ENCODE data around the gene MED12.
A peak's percentile ranks its signal among the peaks of the same experiment; 100 is the strongest.

The MED12 gene

DNA sequence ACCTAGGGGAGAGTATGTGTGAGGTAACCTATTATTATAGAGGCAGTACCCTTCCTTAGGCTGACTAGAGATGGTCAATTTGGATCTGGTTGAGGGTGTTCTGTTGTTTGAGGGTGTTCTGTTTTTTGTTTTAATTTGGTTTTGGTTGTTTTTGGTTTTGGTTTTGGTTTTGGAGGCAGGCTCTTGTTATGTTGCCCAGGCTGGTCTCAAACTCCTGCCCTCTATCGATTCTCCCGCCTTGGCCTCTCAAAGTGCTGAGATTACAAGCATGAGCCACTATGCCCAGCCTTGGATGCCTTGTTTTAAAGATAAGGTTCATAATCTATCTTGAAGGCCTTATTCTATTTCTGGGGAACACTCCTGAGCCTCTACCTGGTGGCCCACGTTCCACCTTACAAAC lies 12.8 kb upstream of the MED12 start:
- no peak for DNase-seq (ENCODE audit: low read depth)
- H3K4me3 ChIP-seq (ENCODE audit: low read depth, low read length): no peak overlapping the region

DNA sequence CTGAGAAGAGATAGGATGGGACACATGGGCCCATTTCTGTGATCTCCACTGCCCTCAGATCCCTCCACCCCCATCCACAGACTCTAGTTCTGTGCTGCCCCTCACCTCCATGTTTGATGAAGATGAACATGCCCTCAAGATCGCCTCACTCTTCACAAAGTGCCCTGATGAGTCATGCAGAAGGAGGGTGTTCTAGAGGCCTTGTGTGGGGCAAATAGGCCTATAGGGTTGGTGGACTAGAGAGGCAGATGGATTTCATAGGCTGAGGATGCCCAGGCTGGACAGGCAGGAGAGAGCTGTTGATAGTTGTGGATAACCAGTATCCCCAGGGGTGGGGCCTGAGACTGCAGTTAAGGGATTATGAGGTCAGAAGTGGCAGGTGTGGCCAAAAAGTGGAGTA lies 12.0 kb upstream of the MED12 start, which contains the start of gene CXorf65:
Gene CXorf65 (minus strand): TSS at position 314 of the 400 bp plus-strand sequence. CDS start 184 bp downstream, at position 130.
- no peak within 1 kb of the TSS for H3K4me3 ChIP-seq (ENCODE audit: low read depth, low read length)
- DNase-seq (ENCODE audit: low read depth): no peak

DNA sequence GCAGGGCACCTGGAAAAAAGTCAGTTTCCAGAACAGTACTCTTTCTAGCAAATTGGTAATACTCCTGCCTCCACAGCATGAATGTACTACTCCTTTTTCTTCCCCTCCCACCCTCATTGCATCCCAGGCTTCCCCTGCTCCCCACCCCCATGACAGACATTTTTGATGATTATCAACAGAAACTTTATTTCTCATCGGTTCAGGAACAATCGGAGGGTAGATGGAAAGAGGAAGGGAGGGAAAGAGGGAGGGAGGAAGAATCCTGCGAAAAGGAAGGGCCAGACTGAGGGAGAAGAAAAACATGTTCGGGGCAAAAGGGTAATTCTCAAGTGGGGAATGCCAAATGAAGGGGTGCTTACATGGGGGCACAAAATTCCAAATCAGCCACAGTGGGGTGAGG lies 11.2 kb upstream of the MED12 start:
- DNase-seq (ENCODE audit: low read depth): no peak
- no peak overlapping the region for H3K4me3 ChIP-seq (ENCODE audit: low read depth, low read length)

DNA sequence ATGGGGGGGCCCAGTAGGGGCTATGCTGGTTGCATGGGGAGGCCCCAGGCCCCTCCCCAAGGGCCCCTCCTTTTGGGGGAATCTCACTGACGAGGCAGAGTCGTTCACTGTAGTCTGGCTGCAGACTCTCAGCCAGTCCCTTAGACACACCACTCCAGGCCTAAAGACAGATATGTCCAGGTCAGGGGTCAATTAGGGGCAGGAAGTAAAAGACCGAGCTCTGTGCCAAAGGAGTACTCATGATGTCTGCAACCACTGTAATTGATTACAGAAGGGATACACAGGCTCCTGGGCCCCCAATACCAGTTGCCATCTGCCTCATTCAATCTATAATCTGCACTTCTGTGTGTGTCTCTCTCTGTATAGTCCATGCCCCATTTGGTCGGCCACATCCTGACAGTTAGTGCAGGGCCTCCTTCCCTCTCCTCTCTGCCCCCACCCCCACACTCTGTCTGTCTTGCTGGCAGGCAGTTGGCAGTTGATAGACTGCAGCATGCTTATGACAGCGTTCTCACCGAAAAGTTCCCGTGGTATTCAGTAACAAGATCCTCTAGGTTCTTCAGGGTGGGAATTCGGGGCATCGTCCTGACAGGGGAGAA lies 10.5 kb upstream of the MED12 start:
- H3K4me3 ChIP-seq (ENCODE audit: low read depth, low read length): no peak overlapping the region
- no peak for DNase-seq (ENCODE audit: low read depth)

DNA sequence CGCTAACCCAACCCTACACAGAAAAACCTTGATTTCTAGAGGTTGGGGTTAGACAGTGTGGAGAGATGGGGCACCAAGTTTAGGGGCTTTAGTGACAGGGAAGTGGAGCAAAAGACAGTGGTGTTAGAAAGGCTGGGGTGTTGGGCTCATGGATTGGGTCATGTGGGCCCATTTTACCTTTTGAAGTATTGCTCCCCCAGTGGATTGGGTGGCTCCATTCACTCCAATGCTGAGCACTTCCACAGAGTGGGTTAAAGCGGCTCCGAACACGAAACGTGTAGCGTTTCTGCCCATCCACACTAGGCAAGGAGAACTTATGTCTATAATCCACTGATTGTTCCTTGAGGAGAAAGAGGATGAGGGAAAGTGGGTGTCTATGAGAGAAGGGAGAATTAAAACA lies 9.3 kb upstream of the MED12 start:
- no peak overlapping the region for H3K4me3 ChIP-seq (ENCODE audit: low read depth, low read length)
- DNase-seq (ENCODE audit: low read depth): no peak

DNA sequence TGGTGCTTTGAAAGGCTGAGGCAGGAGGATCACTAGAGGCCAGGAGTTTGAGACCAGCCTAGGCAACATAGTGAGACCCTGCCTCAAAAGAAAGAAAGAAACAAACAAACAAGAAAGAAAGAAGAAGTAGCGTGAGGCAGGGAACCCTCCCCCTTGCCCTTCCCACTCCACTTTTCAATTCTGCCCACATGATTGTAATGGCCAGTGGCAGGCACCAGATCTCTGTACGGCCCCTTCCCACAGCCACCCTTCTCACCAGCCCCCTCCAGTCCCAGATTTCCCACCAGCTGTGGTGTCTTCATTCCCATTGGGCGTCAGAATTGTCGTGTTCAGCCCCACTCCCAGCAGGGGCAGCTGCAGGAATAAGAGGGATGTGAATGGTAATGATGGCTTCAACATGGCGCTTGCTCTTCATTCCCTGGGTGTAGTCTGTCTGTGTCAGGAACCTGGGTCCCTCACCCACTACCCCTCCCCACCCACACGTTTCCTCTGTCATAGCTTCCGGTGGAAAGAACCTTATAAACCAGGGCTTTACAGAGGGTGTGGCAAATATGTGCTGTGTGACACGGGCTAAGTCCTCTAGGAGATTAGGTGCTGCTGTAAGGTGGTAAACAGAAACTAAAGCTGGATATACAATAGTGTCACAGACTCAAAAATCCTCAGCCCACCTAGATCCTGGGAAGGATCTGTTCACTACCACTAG lies 7.1 kb upstream of the MED12 start, which contains the start of gene IL2RG:
Gene IL2RG (minus strand): TSS at position 437 of the 703 bp plus-strand sequence. CDS start 38 bp downstream, at position 399.
- no peak within 1 kb of the TSS for H3K4me3 ChIP-seq (ENCODE audit: low read depth, low read length)
- no peak for DNase-seq (ENCODE audit: low read depth)

DNA sequence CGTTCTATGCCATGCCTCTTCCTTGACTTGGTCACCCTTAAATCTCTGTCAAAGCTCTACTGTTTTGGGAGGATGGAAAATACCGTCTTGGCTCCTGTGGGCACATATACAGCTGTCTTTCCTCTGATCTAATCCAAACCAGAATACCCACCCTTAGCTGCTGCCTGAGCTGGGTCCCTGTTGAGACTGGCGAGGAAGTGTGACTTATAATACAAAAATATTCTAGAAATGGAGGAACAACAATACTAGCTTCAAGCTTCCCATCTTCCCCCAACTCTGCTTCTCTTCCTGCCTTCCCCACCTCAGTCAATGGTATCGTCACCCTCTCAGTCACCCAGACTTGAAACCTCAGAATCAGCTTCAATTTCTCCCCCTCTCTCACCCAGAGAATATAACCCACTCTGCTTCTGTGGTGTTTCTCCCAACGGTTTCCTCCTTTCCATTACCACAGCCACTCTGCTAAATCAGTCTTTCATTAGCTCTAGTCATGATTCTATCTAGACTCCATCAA lies 6.4 kb upstream of the MED12 start:
- no peak for DNase-seq (ENCODE audit: low read depth)

DNA sequence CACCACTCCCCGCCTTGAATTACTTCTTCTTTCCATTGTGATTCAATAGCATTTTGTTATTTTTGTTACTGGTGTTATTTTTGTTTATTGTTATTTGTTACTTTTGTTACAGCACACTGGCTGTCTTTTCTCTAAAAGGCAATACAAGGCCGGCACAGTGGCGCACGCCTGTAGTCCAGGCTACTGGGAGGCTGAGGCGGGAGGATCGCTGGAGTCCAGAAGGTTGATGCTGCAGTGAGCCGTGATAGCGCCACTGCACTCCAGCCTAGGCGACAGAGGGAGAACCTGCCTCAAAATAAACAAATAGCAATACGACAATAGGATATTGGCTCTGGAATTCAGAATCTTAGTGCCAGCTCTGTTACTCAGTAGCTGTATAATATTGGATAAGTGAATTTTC lies 1.0 kb upstream of the MED12 start:
- no peak overlapping the region for H3K4me3 ChIP-seq (ENCODE audit: low read depth, low read length)
- no peak for DNase-seq (ENCODE audit: low read depth)

More for the DNA sequence above, 6.4 kb upstream of the MED12 start:
- H3K4me3 ChIP-seq (ENCODE audit: low read depth, low read length): no peak overlapping the region

DNA sequence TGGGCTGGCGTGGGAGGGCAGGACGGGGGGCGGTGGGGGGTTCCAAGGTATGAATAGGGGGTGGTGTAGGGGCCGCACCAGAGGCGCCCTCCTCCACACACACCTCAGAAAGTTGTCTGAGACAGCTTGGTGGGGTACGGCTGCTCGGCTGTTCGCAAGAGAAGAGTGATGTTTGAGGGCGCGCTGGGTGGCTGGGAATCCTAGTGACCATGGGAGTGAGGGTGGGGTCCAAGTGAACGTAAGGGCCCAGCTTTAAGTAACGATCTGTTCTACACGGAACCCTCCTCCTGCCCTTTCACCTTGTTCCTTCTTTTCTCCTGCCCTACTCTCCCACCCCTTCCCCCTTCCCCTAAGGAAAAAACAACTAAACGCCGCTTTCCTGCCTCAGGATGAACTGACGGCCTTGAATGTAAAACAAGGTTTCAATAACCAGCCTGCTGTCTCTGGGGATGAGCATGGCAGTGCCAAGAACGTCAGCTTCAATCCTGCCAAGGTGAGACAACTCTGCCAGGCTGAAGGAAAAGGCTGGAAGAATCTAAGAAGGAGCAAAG lies 664 bp downstream of the MED12 start:
- DNase-seq (ENCODE audit: low read depth): no peak
- peak overlapping the region; percentile 61 for H3K4me3 ChIP-seq (ENCODE audit: low read depth, low read length)

DNA sequence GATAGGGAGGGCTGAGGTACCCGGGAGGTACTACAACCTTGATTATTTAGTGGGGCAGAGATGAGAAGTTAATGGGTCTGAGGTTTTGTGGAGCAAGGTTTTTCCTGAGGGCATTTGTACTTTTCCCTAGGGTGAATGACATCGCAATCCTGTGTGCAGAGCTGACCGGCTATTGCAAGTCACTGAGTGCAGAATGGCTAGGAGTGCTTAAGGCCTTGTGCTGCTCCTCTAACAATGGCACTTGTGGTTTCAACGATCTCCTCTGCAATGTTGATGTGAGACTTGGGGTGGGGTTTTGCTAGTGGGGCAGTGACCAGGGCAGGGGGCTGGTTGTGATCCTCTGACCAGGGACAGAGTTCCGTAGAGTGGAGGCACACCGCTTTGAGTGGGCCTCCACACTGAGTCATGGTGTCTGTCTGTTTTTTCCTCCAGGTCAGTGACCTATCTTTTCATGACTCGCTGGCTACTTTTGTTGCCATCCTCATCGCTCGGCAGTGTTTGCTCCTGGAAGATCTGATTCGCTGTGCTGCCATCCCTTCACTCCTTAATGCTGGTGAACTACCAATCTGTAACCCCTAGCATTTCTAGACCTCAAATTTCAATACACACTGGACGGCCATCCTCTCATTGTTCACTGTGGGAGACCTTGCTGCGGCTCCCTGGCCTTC lies 9.9 kb downstream of the MED12 start:
- DNase-seq (ENCODE audit: low read depth): no peak
- H3K4me3 ChIP-seq (ENCODE audit: low read depth, low read length): no peak overlapping the region

DNA sequence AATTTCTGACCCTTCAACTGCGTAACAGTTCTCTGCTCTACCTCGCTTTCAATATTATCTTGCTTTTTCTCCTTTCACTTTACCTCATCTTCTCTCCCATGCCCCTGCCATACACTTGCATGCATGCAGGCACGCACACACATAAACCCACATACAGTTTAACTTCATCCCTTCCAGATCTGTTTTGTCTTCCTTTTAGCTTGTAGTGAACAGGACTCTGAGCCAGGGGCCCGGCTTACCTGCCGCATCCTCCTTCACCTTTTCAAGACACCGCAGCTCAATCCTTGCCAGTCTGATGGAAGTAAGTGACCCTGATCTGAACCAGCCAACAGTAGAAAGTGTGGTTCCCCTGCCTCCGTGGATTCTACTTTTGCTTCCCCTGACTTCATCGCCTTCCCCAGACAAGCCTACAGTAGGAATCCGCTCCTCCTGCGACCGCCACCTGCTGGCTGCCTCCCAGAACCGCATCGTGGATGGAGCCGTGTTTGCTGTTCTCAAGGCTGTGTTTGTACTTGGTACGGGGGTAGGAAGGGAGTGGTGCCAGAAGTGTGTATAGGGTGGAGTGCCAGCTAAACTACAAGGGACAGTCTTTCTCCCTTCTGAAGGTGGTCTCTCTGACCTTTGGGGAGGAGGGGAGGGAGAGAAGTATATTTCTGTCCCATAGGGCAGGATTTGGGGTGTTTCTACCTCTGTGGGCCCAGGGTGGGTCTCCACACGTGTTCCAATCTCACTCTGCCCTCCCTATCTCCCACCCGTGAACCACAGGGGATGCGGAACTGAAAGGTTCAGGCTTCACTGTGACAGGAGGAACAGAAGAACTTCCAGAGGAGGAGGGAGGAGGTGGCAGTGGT lies 10.7 kb downstream of the MED12 start:
- H3K4me3 ChIP-seq (ENCODE audit: low read depth, low read length): no peak overlapping the region

DNA sequence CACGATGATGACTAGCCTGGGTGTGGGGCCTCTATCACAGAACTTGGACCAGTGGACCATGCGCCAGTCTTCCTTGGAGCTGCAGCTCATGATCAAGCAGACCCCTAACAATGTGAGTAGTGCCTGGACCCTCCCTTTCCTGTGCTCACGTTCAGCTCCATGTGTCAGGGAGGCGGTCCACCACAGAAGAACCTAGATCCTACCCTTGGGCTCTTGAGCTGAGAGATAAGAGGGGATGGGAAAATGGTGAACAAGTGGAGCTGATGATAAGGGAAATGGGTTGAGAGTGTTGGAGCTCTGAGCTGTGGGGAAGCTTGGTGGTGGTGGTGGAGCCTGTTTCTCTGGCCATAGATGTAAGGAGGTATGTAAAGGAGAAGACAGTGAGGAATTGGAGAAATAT lies 13.1 kb downstream of the MED12 start:
- no peak for DNase-seq (ENCODE audit: low read depth)
- no peak overlapping the region for H3K4me3 ChIP-seq (ENCODE audit: low read depth, low read length)

More for the DNA sequence above, 10.7 kb downstream of the MED12 start:
- no peak for DNase-seq (ENCODE audit: low read depth)

DNA sequence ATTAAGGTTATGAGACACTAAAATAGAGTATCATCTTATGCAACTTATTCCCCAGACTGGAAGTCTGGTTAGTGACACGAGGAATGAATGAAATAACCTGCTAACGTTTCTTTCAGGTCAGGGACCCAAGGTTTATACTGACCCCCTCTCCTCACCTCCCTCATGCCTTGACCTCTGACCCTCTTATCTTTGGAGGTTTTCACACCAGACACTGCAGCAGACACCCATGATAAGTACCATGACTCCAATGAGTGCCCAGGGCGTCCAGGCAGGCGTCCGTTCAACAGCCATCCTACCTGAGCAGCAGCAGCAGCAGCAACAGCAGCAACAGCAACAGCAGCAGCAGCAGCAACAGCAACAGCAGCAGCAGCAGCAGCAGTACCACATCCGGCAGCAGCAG lies 22.0 kb downstream of the MED12 start:
- no peak overlapping the region for H3K4me3 ChIP-seq (ENCODE audit: low read depth, low read length)
- DNase-seq (ENCODE audit: low read depth): no peak

DNA sequence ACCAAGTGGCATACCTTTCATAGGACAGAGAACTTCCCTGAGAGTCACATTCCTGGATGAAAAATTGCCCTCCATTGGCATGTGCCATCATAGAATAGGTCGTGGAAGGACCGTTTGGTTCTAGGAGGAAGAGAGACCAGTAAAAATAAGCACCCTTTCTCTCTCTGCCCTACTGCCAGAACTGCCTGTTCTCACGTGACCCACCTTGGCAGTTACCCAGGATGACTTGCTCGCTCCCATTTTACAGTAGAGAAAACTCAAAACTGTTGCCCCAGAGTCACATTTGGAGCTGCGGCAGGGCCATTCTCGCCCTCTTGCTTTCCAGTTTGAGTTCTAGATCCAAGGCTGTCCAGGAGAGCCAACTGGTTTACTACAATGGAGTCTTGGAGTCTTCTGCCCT lies 25.1 kb downstream of the MED12 start:
- DNase-seq (ENCODE audit: low read depth): no peak
- H3K4me3 ChIP-seq (ENCODE audit: low read depth, low read length): no peak overlapping the region

DNA sequence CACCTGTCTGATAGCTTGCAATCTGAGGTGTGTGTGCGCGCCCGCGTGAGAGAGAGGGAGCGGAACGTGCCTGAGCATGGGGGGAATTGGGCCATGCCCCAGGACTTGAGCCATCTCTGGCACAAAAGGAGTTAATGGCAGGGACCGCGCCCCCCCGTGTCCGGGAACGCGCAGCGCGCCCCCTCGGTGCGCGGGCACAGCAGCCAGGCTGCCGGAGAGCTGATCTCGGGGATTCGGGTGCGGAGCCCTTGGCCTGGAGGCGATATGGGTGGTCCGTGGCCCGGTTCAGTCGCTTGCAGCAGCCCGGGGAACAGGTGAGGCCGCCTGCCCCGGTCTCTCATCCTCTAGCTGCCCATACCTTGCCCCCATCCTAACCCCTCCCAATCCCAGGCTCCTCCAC lies 26.3 kb downstream of the MED12 start, which contains the start of gene NLGN3:
Gene NLGN3 (plus strand): TSS at position 191 of the 400 bp plus-strand sequence. CDS start 2,909 bp downstream, outside the sequence.
- H3K4me3 ChIP-seq (ENCODE audit: low read depth, low read length): peak within 1 kb of the TSS; percentile 20
- no peak for DNase-seq (ENCODE audit: low read depth)

DNA sequence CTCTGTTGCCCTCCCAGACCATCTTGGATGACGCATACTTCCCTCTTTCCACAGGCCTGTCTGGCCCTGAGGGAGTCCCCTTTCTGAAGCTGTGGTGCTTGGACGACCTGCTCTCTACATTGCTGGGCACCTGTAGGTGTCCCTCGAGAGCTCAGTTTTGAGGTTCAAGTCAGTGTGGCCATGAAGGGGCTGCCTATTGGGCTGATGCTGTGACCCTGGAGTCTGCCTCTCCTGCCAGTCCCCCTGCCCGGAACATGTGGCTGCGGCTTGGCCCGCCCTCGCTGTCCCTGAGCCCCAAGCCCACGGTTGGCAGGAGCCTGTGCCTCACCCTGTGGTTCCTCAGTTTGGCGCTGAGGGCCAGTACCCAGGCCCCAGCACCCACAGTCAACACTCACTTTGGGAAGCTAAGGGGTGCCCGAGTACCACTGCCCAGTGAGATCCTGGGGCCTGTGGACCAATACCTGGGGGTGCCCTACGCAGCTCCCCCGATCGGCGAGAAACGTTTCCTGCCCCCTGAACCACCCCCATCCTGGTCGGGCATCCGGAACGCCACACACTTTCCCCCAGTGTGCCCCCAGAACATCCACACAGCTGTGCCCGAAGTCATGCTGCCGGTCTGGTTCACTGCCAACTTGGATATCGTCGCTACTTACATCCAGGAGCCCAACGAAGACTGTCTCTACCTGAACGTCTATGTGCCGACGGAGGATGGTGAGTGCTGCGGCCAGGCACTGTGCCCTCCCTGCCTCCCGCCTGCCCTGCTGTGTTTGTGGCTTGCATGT lies 29.3 kb downstream of the MED12 start:
- DNase-seq (ENCODE audit: low read depth): no peak
- no peak overlapping the region for H3K4me3 ChIP-seq (ENCODE audit: low read depth, low read length)

DNA sequence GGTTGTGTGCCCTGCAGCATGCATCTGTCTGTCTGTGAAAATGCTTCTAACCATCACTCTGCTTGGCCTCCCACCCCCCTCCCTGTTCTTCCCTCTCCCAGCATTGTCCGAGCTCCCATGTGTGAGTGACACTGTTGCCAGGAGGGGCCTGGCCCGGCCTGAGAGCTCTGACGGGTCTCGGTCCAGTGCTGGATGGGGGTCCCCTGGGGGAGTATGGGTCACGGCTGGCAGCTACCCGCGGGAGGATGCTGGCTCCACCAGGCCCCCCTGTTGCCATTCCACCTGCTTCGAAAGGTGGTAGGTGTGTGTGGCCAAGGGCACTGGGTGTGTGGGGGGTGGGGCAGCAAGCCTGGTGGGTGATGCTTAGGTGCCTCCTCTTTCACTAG lies 29.9 kb downstream of the MED12 start:
- no peak for DNase-seq (ENCODE audit: low read depth)
- no peak overlapping the region for H3K4me3 ChIP-seq (ENCODE audit: low read depth, low read length)

DNA sequence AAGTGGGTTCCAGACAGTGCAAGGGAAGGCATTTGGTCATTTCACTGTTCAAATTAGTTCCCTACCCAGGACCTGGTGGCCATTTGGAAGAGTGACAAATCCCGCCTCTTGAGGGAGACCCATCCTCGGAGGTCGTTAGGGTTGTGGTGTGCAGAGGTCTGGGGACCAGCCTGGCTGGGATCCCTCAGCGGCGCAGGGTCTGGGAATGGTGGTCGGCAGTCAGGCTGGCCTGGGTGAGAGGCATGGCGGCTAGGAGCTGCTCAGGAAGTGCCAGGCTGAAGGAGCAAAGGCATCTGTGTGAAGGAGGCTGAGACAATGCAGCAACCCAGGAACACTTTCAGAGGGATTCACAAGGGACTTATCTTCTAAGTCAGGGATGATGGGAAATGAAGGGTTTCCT lies 33.0 kb downstream of the MED12 start:
- no peak for DNase-seq (ENCODE audit: low read depth)
- H3K4me3 ChIP-seq (ENCODE audit: low read depth, low read length): no peak overlapping the region

Measured in skeletal muscle cell (primary cell).